HG03103 (cell line): Measurements from ENCODE around the gene MST1.
A peak's percentile ranks its signal among the peaks of the same experiment; 100 is the strongest.

ENCODE experiments used
- ATAC-seq: cut with Tn5 transposase; IDR thresholded peaks from one replicate; pipeline ENCODE4 v1.9.1; 2021; ENCODE audit warnings: low read depth; ENCODE audit not compliant: unreplicated experiment

The MST1 gene

DNA sequence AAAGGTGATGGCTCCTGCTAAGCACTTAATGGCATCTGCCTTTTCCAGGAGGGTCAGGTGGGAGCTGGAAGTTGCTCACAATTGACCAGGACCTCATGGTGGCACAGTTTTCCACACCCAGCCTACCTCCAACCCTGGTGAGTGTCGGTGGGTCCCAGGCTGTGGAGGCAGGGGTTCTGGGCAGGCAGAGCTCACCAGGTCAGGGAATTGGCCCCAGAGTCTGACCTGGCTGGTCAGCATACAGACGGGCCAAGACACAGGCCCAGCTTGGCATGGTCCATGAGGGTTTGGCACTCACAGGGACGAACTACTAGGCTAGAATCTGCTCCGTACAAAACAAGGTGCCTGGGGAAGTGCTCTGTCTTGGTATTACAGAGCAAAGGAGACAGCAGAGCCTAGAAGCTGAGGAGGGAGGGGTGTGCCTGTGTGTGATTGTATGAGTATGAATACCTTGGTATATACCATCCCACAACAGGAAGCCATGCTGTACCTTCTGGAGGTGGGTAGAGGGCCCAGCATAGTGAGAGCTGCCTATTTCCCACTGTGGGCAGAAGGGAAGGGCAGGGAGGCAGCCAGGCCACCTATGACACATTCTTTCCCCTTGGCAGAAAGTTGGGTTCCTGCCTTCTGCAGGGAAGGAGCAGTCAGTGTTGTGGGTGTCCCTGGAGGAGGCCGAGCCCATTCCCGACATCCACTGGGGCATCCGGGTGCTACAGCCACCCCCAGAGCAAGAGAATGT, 8.6 kb downstream of the MST1 start:
- ATAC-seq, result no peak

DNA sequence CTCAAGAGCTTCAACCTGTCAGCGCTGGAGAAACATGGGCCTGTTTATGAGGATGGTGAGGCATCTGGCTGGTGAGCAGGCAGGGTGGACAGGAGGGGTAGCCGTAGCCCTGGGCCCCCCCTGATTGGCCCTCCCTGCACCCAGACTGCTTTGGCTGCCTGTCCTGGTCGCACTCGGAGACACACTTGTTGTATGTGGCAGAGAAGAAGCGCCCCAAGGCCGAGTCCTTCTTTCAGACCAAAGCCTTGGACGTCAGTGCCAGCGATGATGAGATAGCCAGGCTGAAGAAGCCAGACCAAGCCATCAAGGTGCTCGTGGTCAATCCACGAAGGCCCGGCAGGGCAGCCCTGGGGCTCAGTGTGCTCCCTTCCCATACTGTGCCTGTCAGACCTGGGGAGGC, 13.4 kb downstream of the MST1 start:
- no peak for ATAC-seq

DNA sequence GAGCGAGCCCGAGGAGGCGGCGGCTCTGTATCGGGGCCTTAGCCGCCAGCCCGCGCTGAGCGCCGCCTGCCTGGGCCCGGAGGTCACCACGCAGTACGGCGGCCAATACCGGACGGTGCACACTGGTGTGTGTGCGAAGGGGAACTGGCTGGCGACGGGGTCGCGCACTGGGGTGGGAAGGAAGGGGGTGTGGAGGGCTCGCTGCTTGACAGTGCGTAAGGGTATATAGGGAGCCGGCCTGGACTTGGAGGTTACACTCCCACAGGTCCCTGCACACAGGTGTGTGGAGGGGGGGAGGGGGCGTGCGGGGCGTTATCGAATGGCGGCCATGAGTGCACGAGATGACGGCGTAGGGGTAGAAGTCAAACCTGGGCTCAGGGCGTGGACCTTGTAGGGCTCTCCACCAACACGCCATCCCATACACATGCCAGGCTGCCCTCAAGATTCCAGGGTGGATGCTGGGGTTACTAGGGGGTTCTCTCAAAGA, 14.7 kb downstream of the MST1 start:
- ATAC-seq, result peak; percentile 10

DNA sequence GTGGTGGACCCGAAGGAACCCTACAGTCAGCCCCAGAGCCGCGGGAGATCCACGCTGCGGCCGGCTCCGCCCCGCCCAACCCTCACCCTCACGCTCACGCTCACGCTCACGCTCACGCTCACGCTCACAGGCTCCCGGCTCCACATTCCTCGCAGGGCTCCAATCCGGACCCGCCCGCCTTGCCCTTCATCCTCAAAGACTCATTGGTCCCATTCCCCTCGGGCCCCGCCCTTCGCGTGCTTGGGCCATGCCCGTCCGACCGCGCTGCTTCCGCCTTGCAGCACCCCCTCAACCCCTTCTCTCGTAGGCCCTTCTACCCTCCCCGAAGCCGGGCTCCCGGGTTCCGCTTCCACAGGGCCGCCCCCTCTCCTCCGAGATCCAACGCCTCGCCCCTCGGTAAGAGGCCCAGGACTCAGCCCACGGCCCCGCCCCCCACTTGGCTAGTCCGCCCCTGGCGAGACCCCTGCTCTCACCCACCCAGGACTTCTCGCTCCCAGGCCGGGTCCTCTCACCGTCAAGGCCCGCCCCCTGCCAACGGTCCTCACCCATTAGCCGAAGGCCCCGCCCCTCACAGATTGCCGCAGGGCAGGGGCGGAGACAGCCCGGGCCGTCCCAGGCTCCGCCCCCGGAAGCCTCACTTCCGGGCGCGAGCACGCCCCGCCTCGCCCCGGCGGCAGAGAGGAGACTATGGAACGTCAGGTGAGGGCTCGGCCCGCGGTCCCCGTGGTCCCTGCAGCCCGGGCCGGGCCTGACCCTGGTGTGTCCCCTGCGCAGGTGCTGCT, 15.4 kb downstream of the MST1 start, which contains the start of gene APEH:
TSS of gene APEH (plus strand) at position 637 of the 782 bp plus-strand sequence. CDS start at position 688, 51 bp downstream.
- ATAC-seq, result peak; percentile 74

DNA sequence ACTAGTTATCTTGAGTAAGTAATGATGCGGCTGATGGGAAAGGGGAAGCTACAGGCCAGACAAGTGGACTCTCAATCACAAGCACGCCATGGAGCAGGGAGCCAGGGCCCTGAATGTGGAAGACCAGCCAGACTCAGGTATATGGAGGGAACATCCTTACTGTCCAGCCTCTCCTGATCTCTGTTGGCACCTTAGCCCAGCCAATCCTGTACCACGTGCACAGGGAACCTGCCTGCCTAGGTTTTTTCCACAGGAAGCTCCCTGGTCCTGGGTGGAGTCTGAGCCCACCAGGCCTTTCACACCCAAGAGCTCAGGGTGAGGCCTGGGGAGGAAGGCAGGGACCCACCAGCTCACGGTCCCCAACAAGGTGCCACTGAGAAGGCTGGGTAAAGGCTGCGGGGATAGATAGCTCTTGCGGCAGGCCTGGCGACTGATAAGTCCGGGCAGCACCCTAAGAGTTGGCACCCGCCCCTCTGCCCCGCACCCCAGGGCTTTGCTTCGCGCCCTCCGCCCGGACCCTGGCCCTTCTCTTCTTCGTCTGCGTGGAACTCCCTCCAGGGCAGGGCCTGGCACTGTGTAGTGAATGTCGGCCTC, 16.1 kb downstream of the MST1 start:
- ATAC-seq, result no peak

DNA sequence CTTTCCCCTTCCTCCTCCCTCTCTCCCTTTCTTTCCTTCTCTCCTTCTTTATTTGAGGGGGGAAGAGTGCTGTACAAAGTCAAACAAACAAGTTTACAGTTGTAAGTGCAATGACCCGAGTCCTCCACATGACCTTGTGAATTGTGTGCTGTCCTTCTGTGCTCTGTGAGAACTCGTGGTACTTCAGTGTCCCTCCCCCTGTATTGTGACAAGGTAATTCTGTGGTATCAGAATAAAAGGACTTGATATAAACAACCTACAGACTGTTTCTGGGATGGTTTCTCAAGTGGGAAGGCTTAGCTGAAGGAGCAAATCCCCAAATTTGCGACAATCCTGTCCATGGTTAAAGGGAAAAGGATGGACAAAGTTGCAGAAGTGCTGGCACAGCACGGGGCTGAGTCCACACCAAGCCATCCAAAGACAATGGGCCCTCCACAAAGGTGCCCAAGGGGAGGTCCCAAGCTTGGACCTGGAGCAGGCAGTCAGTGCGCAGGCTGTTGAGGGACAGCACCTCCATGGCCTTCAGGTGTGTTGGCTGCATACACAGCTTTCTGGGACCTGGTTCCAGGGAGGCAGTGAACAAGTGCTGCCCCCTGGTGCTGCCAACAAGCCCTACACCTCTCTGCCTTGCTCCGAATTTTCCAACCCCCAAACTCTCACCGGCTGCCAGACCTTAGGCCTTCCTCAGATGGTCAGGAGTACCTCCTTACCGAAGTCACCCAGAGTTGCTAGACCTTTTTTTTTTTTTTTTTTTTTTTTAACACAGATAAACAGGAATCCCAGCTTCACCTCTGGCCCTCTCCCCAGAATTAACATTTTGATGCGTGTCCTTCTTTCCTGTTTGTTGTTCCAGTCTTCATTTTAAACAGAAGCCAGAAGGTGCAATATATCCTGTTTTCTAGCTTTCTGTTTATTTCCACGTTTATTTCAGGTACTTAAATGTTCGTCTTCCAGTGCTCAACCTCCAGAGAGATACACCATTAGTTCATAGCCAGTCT, 17.7 kb downstream of the MST1 start:
- no peak for ATAC-seq

DNA sequence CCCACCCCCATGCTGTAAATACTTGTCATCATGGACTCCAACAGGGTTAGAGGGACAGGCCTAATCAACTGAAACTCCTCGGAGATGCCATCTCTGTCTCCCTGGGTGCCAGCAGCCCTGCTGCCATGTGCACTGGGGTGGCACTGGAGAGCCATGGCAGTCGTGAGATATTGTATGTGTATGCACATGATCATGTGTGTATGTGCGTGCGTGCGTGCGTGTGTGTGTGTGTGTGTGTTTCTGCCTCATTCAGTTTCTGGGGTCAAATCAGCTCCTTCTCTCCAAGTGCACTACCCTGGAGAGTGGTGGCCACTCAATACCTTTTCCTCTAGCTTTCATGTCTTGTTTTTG, 18.4 kb downstream of the MST1 start:
- no peak for ATAC-seq

DNA sequence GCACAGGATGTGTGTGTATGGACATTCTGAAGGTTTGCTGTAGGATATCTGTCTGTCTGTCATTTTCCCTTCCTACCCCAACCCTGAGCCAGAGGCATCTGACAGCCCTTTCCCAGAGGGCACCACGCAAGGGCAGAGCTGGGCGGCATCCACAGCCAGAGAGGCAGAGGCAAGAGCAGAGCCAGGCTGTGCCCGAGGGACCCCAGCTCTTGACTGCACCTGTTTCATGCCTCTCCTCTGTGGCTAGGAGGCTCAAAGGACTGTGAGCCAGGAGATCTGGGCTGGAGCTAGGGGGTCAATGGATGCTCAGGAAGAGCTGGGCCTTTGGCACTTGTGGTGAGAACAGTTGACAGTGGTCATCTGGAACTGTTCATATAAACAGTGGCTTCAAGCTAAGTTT, 19.9 kb downstream of the MST1 start:
- ATAC-seq, result no peak

DNA sequence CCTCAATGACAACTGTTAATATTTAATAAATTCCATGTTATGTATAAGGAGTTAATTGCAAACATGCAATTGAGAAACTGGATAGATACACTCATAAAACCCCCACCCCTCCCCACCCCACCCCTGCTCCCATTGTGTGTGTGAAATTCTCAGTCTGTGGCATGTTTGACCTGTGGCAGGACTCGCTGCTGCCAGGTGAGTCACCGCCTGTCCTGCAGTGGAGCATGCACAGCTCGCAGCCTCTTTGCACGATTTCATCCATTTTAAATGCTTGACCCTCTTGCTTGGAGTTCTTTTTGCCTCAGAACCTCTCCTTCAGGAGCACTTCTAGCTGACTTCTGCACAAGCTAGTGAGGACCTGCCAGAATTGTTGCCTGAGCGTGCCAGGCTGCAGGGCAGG, 20.4 kb downstream of the MST1 start:
- no peak for ATAC-seq

DNA sequence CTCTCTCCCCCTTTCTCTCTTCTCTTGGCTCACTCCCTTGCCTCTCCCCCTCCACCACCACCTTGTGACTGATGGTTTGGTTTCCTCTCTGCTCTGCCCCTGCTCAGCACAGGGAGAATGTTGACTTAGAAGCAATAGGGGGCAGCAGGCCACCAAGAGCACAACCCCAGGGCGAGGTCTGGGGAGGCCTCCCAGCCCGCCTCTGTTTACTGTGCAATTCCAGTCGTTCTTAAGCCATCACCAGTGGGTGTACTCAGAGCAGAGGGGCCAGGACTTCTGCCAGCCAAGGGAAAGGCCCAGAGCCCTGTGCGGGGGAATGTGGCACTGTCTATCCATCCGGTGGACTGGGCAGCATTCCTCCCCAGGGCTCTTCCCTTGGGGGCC, 20.9 kb downstream of the MST1 start:
- no peak for ATAC-seq

DNA sequence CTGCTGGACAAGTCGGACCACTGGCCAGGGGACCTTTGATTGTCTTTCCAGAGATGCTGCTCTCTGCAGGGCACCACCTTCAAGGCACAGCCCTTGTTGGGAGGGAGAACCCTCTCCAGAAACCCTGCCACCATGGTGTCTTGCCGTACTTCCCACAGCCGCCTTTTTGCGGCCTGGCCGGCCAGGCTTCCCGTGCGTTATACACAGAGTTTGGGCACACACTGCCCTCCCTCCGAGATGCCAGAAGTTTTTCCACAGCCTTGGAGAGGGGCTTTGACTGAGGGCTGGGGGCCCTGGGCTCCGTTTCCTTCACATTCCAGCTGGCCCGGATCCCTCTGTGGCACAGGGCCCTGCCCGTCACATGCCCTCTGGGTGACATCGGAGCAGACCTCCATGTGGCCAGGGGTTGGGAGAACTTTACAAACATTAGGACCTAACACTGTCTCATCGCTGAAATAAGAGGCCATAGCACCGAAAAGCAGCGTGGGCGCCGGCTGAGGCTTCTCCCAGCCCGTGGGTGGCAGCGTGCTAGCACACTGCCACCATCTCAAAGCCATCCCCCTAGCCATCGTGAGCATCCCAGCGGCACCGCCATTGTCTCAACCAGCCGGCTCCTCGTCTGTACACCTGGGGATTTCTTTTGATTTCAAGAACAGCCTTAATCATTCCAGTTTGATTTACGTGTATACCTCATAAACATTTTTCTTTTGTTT, 21.4 kb downstream of the MST1 start:
- no peak for ATAC-seq

DNA sequence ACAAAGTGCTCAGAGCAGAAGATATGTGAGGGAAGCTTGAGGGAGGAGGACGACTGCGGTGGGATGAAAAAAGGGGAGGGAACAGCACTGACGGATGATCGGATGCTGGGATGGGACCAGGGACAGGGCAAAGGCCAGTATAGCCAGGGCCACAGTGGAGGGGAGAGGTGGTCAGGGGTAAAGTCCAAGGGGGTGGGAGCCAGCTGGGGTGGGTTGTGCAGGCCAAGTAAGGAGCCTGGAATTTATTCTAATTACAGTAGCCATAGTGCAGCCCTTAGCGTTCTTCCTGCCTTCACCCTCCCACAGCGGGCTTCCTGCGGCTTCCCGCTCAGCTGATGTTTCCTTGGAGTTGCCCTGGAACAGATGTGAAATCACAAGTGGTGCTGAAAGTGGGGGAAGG, 22.7 kb downstream of the MST1 start:
- ATAC-seq, result no peak

DNA sequence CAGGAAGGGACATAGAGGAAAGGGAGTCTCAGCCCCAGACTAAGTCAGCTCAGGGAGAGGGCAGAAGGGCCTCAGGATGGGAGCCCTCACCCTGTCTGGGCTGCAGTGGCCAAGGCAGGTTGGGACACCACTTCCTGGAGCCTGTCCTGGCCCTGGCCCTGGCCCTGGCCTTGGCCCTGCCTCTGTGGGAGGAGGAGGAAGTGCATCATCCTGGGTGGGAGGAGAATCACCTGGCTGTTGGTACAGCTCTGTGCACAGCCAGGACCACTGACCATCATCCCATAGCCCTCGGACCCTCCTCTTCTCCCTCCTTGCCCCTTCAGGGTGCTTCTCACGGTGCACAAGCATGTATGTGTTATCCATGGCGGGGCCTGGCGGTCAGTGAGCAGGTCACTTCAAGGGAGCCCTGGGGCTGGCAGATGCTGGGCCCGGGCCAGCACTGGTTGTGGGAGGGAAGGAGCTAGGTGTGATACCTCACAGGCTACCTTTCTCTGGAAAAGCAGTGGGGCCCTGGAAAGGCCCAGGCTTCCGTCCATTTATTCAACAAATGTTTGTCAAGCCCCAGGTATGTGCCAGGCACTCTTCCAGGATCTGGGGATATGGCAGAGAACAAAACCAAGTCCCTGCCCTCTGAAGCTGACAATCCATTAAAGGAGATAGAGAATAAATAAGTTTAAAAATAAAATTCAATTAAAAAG, 23.3 kb downstream of the MST1 start:
- no peak for ATAC-seq

DNA sequence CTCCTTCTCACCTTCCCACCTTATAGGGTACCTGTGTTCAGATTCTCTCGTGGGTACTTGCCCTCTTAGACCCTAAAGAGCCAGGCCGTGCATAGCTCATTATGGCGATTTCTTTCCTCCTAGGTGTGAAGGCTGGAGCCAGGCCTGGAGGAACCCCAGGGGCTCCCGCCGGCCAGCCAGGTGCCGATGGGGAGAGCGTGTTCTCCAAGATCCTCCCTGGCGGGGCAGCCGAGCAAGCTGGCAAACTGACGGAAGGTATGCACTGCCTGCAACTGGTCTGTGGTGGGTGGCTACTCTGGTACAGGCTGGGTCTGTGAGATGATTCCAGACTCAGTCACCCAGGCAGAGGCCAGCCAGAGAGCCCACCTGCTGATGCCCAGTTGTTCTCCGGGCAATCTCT, 25.0 kb downstream of the MST1 start:
- ATAC-seq, result no peak

DNA sequence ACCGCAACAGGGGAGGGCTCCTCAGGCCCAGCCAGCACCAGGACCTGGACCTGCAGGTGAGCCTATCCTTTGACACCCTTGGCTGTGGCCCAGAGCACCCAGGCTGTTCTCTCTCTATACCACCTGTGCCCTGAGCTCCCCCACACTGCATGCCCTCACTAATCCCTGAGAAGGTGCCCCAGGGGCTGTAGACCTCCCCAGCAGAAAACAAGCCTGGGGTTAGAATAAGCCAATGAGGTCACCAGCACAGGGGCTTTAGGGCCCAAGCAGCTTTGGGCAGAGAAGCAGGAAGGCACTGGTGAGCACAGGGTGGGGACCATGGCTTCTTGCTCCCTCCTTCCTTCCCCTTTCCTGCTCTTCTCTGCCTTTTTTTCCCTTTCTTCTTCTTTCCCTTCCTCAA, 25.4 kb downstream of the MST1 start:
- ATAC-seq, result no peak

DNA sequence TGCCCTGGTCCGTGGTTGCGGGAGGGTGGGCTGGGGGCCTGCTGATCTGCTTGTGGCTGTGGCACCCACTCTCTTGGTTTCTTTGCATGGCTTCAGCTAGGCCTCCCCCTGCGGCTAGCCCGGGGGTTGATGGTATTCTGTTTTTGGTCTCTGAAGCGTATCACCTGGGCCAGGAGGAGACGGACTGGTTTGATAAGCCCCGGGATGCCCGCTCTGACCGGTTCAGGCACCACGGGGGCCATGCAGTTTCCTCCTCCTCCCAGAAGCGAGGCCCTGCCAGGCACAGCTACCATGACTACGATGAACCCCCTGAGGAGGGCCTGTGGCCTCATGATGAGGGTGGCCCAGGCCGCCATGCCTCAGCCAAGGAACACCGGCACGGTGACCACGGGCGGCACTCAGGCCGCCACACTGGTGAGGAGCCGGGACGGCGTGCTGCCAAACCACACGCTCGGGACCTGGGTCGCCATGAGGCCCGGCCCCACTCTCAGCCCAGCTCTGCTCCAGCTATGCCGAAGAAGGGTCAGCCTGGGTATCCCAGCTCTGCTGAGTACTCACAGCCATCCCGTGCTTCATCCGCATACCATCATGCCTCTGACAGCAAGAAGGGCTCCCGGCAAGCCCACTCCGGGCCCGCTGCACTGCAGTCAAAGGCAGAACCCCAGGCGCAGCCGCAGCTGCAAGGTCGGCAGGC, 26.4 kb downstream of the MST1 start:
- no peak for ATAC-seq

DNA sequence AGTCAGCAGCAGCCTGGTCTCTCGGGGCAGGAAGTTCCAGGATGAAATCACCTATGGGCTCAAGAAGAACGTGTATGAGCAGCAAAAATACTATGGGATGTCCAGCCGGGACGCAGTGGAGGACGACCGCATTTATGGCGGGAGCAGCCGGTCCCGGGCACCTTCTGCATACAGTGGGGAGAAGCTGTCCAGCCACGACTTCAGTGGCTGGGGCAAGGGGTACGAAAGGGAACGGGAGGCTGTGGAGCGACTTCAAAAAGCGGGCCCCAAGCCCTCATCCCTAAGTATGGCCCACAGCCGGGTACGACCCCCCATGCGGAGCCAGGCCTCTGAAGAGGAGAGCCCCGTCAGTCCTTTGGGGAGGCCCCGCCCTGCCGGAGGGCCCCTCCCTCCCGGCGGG, 27.3 kb downstream of the MST1 start:
- ATAC-seq, result no peak

DNA sequence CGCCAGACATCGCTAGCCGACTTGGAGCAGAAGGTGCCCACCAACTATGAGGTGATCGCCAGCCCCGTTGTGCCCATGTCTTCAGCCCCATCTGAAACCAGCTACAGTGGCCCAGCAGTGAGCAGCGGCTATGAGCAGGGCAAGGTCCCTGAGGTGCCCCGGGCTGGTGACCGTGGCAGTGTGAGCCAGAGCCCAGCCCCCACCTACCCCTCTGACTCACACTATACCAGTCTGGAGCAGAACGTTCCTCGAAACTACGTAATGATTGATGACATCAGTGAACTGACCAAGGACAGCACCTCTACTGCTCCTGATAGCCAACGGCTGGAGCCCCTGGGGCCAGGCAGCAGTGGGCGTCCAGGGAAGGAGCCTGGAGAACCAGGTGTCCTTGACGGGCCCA, 28.0 kb downstream of the MST1 start:
- ATAC-seq, result no peak

DNA sequence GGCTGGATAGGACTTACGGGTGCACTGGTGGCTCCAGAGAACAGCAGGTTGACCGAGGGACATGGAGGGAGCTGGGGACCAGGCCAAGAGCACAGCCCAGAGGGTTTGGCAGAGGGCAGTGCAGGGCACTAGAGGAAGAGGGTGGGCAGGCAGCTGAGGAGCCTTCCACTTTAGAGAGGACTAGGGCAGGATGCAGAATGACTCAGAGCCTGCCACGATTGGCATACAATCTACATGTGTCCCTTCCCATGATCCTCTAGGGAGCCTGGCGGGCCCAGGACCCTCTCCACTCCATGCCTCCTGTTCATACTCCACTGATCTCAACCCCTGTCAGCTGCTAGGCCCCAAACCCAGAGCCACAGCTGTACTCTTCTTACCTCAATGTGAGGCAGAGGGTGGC, 29.5 kb downstream of the MST1 start:
- ATAC-seq, result no peak
